Sigmoid colon (tissue), 7 donors: ENCODE results near the gene ERVMER34-1. TPM values are rescaled to one million over a fixed set of nuclear protein-coding genes. Genes with fewer than 3 reads are reported as not detected.

ENCODE experiments used
- DNase-seq: peaks from one replicate; pipeline ENCODE4 v3.0.0-alpha.2; 2019
- H3K27ac ChIP-seq, 4 donors: fragments of 200-600 bp; sonication (generic); one replicate each; pipeline ENCODE4 v1.5.1; 2016 to 2019; ENCODE audit warnings: mild to moderate bottlenecking in 1 of 4
- H3K27me3 ChIP-seq, 3 donors: fragments of 200-600 bp; sonication (generic); one replicate each; pipeline ENCODE4 v1.5.1; 2019; ENCODE audit warnings: mild to moderate bottlenecking in 1 of 3
- H3K36me3 ChIP-seq, 4 donors: fragments of 200-600 bp; sonication (generic); one replicate each; pipeline ENCODE4 v1.5.1; 2016 to 2019
- H3K4me1 ChIP-seq, 4 donors: fragments of 200-600 bp; sonication (generic); one replicate each; pipeline ENCODE4 v1.5.1; 2017 to 2019
- H3K4me3 ChIP-seq, 4 donors: fragments of 200-600 bp; sonication (generic); one replicate each; pipeline ENCODE4 v1.5.1; 2017 to 2019; ENCODE audit warnings: mild to moderate bottlenecking in 2 of 4, moderate library complexity in 1 of 4
- H3K9me3 ChIP-seq, 4 donors: fragments of 200-600 bp in 3 of 4; sonication (generic) in 3 of 4; one replicate each; pipeline versions ENCODE4 v1.5.1 to v1.6.1; 2013 to 2019
- CTCF ChIP-seq, 4 experiments: fragments of 450-650 bp in 3 of 4; fragments of 200-600 bp in 1 of 4; IDR thresholded peaks; one replicate each; pipeline ENCODE4 v1.5.1; 2016 to 2019; ENCODE audit warnings: antibody characterized with exemption in 4 of 4, mild to moderate bottlenecking in 3 of 4, moderate library complexity in 2 of 4
- EP300 ChIP-seq, 4 donors: sonication (generic); formaldehyde crosslinking; IDR thresholded peaks; one replicate each; pipeline ENCODE4 v1.6.1; 2017; ENCODE audit warnings: antibody characterized with exemption in 4 of 4
- POLR2A ChIP-seq, 2 donors: fragments of 450-650 bp; IDR thresholded peaks; one replicate each; pipeline ENCODE4 v1.6.1; 2016; ENCODE audit warnings: antibody characterized with exemption in 2 of 2, mild to moderate bottlenecking in 2 of 2, moderate library complexity in 2 of 2
- POLR2AphosphoS5 ChIP-seq, 4 donors: sonication (generic); formaldehyde crosslinking; IDR thresholded peaks; one replicate each; pipeline ENCODE4 v1.6.1; 2017; ENCODE audit warnings: antibody characterized with exemption in 4 of 4
- WGBS, 2 donors: extraction: QIAGEN DNeasy Blood & Tissue Kit; methylation state at CpG; one replicate each; pipeline ENCODE4 v1.1.7; 2013; 5-methylcytosine and 5-hydroxymethylcytosine counted together
- intact Hi-C: fragments of 100-400 bp; cut with DNase I; formaldehyde crosslinking; loops from one replicate; pipeline ENCODE4 v1.15.1; 2023
- polyA plus RNA-seq, 3 donors: library from polyadenylated mRNA; stranded (reverse); fragments of 200-250 nt; gene quantifications; one replicate each; pipeline ENCODE4 v1.2.3, GENCODE V29; 2013
- total RNA-seq, 4 donors: library from RNA; depleted of rRNA; stranded (reverse); fragments of >200 nt; gene quantifications; one replicate each; pipeline ENCODE4 v1.1.0, GENCODE V29; 2016
- donor health status: healthy with polysubstance abuse.
- donor health status: Bipolar disorder and iron deficiency.
- donor health status: healthy.

Gene ERVMER34-1
- total and polyA plus RNA-seq, 7 donors: 0.66 TPM; not detected in 6

- DNase-seq: no peak
- Histone ChIP-seq H3K4me3 (no peak overlapping the region), H3K9me3 (no peaks in the 10 kb centered on the region), H3K36me3 (no peaks in the 10 kb centered on the region), H3K27me3 (peaks cover 0 to 8% (median 5%) of the 10 kb centered on the region in 3 donors), H3K27ac (peak overlapping the region in 2 of 4 donors; percentile 5 to 20), H3K4me1 (peaks cover 0 to 28% (median 15%) of the 10 kb centered on the region in 4 donors)
- intact Hi-C loops: no loop called here
- TF ChIP-seq CTCF (IDR thresholded peaks at IDR 0.05): no peak
- peak in 2 of 4 donors; percentile 46 to 48 for TF ChIP-seq POLR2AphosphoS5 (IDR thresholded peaks at IDR 0.05)
Observed at GRCh38 chr4:52755426-52755825, 4.2 kb upstream of the ERVMER34-1 start.

- intact Hi-C loops: no loop called here
- H3K27me3 ChIP-seq: peaks cover 5 to 18% (median 7%) of the 10 kb centered on the region in 3 donors
- H3K36me3 ChIP-seq: no peaks in the 10 kb centered on the region
- H3K9me3 ChIP-seq: no peaks in the 10 kb centered on the region
- DNase-seq: no peak
- TF ChIP-seq POLR2A (IDR thresholded peaks at IDR 0.05): no peak
- no peak for TF ChIP-seq EP300 (IDR thresholded peaks at IDR 0.05)
- TF ChIP-seq POLR2AphosphoS5 (IDR thresholded peaks at IDR 0.05): no peak
- no peak for TF ChIP-seq CTCF (IDR thresholded peaks at IDR 0.05)
- WGBS, 2 donors: 85 to 92% methylated on average over 6 of the region's 6 CpGs
- H3K4me3 ChIP-seq: no peak overlapping the region
- no peak overlapping the region for H3K27ac ChIP-seq
- peaks cover 0 to 28% (median 16%) of the 10 kb centered on the region in 4 donors for H3K4me1 ChIP-seq
Observed at GRCh38 chr4:52752936-52753335, 1.7 kb upstream of the ERVMER34-1 start.

- WGBS, 2 donors: 13 to 14% methylated on average over 26 of the region's 26 CpGs
Observed at GRCh38 chr4:52751487-52751911, 274 bp upstream of the ERVMER34-1 start.

GRCh38 chr4:52750213-52750612 is 1.0 kb downstream of the ERVMER34-1 start:
- Histone ChIP-seq H3K27me3 (peaks cover 5 to 18% (median 7%) of the 10 kb centered on the region in 3 donors), H3K36me3 (no peaks in the 10 kb centered on the region), H3K4me1 (peaks cover 0 to 16% (median 11%) of the 10 kb centered on the region in 4 donors), H3K9me3 (no peaks in the 10 kb centered on the region), H3K27ac (no peak overlapping the region), H3K4me3 (no peak overlapping the region)
- TF ChIP-seq POLR2AphosphoS5 (IDR thresholded peaks at IDR 0.05): no peak
- no peak for TF ChIP-seq EP300 (IDR thresholded peaks at IDR 0.05)
- no peak for TF ChIP-seq CTCF (IDR thresholded peaks at IDR 0.05)
- TF ChIP-seq POLR2A (IDR thresholded peaks at IDR 0.05): no peak
- 97% methylated on average over 11 of the region's 11 CpGs for WGBS, 2 donors
- intact Hi-C loops: no loop called here
- DNase-seq: no peak

More at GRCh38 chr4:52751487-52751911, 274 bp upstream of the ERVMER34-1 start:
- intact Hi-C loops: no loop called here
- no peaks in the 10 kb centered on the region for H3K9me3 ChIP-seq
- H3K36me3 ChIP-seq: no peaks in the 10 kb centered on the region
- H3K27ac ChIP-seq: peak overlapping the region in 1 of 4 donors; percentile 9
- peak; percentile 68 for DNase-seq
- TF ChIP-seq POLR2AphosphoS5 (IDR thresholded peaks at IDR 0.05) (no peak), EP300 (IDR thresholded peaks at IDR 0.05) (no peak), CTCF (IDR thresholded peaks at IDR 0.05) (no peak), POLR2A (IDR thresholded peaks at IDR 0.05) (no peak)
- peaks cover 0 to 28% (median 16%) of the 10 kb centered on the region in 4 donors for H3K4me1 ChIP-seq
- peak overlapping the region; percentile 18 to 59 (median 52) for H3K4me3 ChIP-seq
- H3K27me3 ChIP-seq: peaks cover 5 to 18% (median 7%) of the 10 kb centered on the region in 3 donors

- TF ChIP-seq EP300 (IDR thresholded peaks at IDR 0.05): no peak
- no peak for TF ChIP-seq CTCF (IDR thresholded peaks at IDR 0.05)
- no peak for TF ChIP-seq POLR2AphosphoS5 (IDR thresholded peaks at IDR 0.05)
- TF ChIP-seq POLR2A (IDR thresholded peaks at IDR 0.05): no peak
- peaks cover 0 to 15% (median 9%) of the 10 kb centered on the region in 4 donors for H3K4me1 ChIP-seq
- intact Hi-C loops: no loop called here
- H3K9me3 ChIP-seq: no peaks in the 10 kb centered on the region
- H3K27ac ChIP-seq: no peak overlapping the region
- H3K27me3 ChIP-seq: peaks cover 5 to 18% (median 7%) of the 10 kb centered on the region in 3 donors
- no peaks in the 10 kb centered on the region for H3K36me3 ChIP-seq
- WGBS, 2 donors: 87 to 90% methylated on average over 6 of the region's 6 CpGs
- no peak overlapping the region for H3K4me3 ChIP-seq
- no peak for DNase-seq
Observed at GRCh38 chr4:52748432-52748831, 2.8 kb downstream of the ERVMER34-1 start.
